ENCODE results near the gene TRPV3. TPM values are rescaled to one million over a fixed set of nuclear protein-coding genes. Genes with fewer than 3 reads are reported as not detected.

Gene TRPV3
- total and polyA plus RNA-seq, 9 of the 15 experiments (the other 6 are each of a cell fraction or from before 2014, with no cell fraction given) = 0.03 to 0.42 (median 0.11) TPM; not detected in 1

GRCh38 chr17:3573246-3574100, 15.9 kb upstream of the TRPV3 start:
- no peaks in the 10 kb centered on the region for H3K9me3 ChIP-seq (replicated peaks; ENCODE audit: control insufficient read depth, insufficient read depth, low read depth, low read length)
- no peak overlapping the region for H3K27ac ChIP-seq (ENCODE audit: extremely low read depth, low read depth, low read length)
- 13% methylated on average over 15 of the region's 22 CpGs for WGBS (ENCODE audit: insufficient coverage, low coverage, missing lambda C conversion rate)
- H3K9me1 ChIP-seq (ENCODE audit: control insufficient read depth, insufficient read depth, low read length) = no peaks in the 10 kb centered on the region
- no peaks in the 10 kb centered on the region for H3K79me2 ChIP-seq (ENCODE audit: control insufficient read depth, insufficient read depth, low read length)
- H3K4me1 ChIP-seq (replicated peaks in 1 of 2; ENCODE audit: control insufficient read depth in 2 of 2, insufficient read depth in 2 of 2, low read length in 2 of 2) = peaks cover 0 to 6% of the 10 kb centered on the region in 2 experiments; a peak in 2 of 5 replicates
- intact Hi-C loops (cut with micrococcal nuclease) (no loop called here), in situ Hi-C loops (cut with MboI) (no loop called here)
- BruUV-seq (replicated peaks) = no TSS peak
- no peak overlapping the region for H3K9ac ChIP-seq (ENCODE audit: insufficient read depth in 1 of 2, low read depth in 2 of 2, low read length in 2 of 2)
- no peaks in the 10 kb centered on the region; a peak in 1 of 5 replicates for H3K27me3 ChIP-seq (ENCODE audit: control insufficient read depth in 2 of 2, insufficient read depth in 2 of 2, low read length in 2 of 2)
- H4K20me1 ChIP-seq (replicated peaks; ENCODE audit: control insufficient read depth, insufficient read depth, low read length) = no peaks in the 10 kb centered on the region
- H3K36me3 ChIP-seq (ENCODE audit: control insufficient read depth, insufficient read depth, low read length) = no peaks in the 10 kb centered on the region
- ChIA-PET CTCF (ENCODE audit: low intra/inter-chr PET ratio) (no interaction called here), POLR2A (no interaction called here)
- FAIRE-seq (no peak), ATAC-seq (no peak), DNase-seq (ENCODE audit: extremely low read depth in 1 of 4, low spot score in 3 of 4) (no peak)
- H2AFZ ChIP-seq (ENCODE audit: low read depth, low read length) = no peak overlapping the region
- no peak overlapping the region for H3K4me2 ChIP-seq (ENCODE audit: insufficient read depth, low read length)
- H3K4me3 ChIP-seq = no peak overlapping the region
- TF ChIP-seq, protein P1, sequence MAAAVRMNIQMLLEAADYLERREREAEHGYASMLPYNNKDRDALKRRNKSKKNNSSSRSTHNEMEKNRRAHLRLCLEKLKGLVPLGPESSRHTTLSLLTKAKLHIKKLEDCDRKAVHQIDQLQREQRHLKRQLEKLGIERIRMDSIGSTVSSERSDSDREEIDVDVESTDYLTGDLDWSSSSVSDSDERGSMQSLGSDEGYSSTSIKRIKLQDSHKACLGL (CRISPR knock-in tag; IDR thresholded peaks at IDR 0.05; ENCODE audit: borderline replicate concordance, poor library complexity, severe bottlenecking) = no peak
- TF ChIP-seq, protein P2, sequence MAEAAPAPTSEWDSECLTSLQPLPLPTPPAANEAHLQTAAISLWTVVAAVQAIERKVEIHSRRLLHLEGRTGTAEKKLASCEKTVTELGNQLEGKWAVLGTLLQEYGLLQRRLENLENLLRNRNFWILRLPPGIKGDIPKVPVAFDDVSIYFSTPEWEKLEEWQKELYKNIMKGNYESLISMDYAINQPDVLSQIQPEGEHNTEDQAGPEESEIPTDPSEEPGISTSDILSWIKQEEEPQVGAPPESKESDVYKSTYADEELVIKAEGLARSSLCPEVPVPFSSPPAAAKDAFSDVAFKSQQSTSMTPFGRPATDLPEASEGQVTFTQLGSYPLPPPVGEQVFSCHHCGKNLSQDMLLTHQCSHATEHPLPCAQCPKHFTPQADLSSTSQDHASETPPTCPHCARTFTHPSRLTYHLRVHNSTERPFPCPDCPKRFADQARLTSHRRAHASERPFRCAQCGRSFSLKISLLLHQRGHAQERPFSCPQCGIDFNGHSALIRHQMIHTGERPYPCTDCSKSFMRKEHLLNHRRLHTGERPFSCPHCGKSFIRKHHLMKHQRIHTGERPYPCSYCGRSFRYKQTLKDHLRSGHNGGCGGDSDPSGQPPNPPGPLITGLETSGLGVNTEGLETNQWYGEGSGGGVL (CRISPR knock-in tag; IDR thresholded peaks at IDR 0.05) = no peak
- TF ChIP-seq TBL1XR1 (IDR thresholded peaks at IDR 0.05; ENCODE audit: low read length in 2 of 2) (no peak), TAF9B (IDR thresholded peaks at IDR 0.05; ENCODE audit: partially characterized antibody) (no peak), CBFA2T3 (IDR thresholded peaks at IDR 0.05) (no peak), CBX3 (IDR thresholded peaks at IDR 0.05; ENCODE audit: borderline replicate concordance in 1 of 2, low read length in 2 of 2) (no peak), RBM15 (IDR thresholded peaks at IDR 0.05; ENCODE audit: insufficient read depth, low read length) (no peak), HDAC8 (tag; IDR thresholded peaks at IDR 0.05) (no peak), ATF2 (CRISPR knock-in tag; IDR thresholded peaks at IDR 0.05) (no peak), RBFOX2 (IDR thresholded peaks at IDR 0.05; ENCODE audit: low read depth, low read length) (no peak), EGR1 (conservative IDR thresholded peaks at IDR 0.05) (no peak), CAMTA2 (CRISPR knock-in tag; conservative IDR thresholded peaks at IDR 0.05) (no peak), CEBPB (tag; IDR thresholded peaks at IDR 0.05) (no peak), ZNF778 (CRISPR knock-in tag; IDR thresholded peaks at IDR 0.05) (no peak)
- TF ChIP-seq, protein P3, sequence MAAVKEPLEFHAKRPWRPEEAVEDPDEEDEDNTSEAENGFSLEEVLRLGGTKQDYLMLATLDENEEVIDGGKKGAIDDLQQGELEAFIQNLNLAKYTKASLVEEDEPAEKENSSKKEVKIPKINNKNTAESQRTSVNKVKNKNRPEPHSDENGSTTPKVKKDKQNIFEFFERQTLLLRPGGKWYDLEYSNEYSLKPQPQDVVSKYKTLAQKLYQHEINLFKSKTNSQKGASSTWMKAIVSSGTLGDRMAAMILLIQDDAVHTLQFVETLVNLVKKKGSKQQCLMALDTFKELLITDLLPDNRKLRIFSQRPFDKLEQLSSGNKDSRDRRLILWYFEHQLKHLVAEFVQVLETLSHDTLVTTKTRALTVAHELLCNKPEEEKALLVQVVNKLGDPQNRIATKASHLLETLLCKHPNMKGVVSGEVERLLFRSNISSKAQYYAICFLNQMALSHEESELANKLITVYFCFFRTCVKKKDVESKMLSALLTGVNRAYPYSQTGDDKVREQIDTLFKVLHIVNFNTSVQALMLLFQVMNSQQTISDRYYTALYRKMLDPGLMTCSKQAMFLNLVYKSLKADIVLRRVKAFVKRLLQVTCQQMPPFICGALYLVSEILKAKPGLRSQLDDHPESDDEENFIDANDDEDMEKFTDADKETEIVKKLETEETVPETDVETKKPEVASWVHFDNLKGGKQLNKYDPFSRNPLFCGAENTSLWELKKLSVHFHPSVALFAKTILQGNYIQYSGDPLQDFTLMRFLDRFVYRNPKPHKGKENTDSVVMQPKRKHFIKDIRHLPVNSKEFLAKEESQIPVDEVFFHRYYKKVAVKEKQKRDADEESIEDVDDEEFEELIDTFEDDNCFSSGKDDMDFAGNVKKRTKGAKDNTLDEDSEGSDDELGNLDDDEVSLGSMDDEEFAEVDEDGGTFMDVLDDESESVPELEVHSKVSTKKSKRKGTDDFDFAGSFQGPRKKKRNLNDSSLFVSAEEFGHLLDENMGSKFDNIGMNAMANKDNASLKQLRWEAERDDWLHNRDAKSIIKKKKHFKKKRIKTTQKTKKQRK (IDR thresholded peaks at IDR 0.05; ENCODE audit: borderline replicate concordance, low read depth, low read length) = no peak
